Measurements from ENCODE around the gene RASD1. TPM values are rescaled to one million over a fixed set of nuclear protein-coding genes. Genes with fewer than 3 reads are reported as not detected.

Gene RASD1
- total RNA-seq, 4 donors from 2014 or later = 1.1 to 8.4 (median 4.3) TPM

GRCh38 chr17:17480593-17481148 lies 15.5 kb downstream of the RASD1 start:
- H3K27me3 ChIP-seq = no peaks in the 10 kb centered on the region
- no peak overlapping the region for H3K4me3 ChIP-seq
- H3K36me3 ChIP-seq = peaks cover 0 to 51% (median 0%) of the 10 kb centered on the region in 3 donors
- WGBS, 2 donors = 59 to 60% methylated on average over 6 of the region's 6 CpGs
- no peak for DNase-seq
- no peak overlapping the region for H3K27ac ChIP-seq
- intact Hi-C loops (cut with DNase I) = no loop called here
- peaks cover 0 to 52% (median 20%) of the 10 kb centered on the region in 3 donors for H3K4me1 ChIP-seq
- H3K9me3 ChIP-seq = no peaks in the 10 kb centered on the region
- TF ChIP-seq CTCF (IDR thresholded peaks at IDR 0.05) (no peak), POLR2A (IDR thresholded peaks at IDR 0.05) (no peak)

GRCh38 chr17:17479209-17479608 lies 17.0 kb downstream of the RASD1 start:
- intact Hi-C loops (cut with DNase I) = no loop called here
- H3K36me3 ChIP-seq = peaks cover 0 to 36% (median 0%) of the 10 kb centered on the region in 3 donors
- peaks cover 0 to 51% (median 20%) of the 10 kb centered on the region in 3 donors for H3K4me1 ChIP-seq
- no peaks in the 10 kb centered on the region for H3K27me3 ChIP-seq
- no peak for DNase-seq
- H3K4me3 ChIP-seq = no peak overlapping the region
- no peaks in the 10 kb centered on the region for H3K9me3 ChIP-seq
- WGBS, 2 donors = 92 to 95% methylated on average over 3 of the region's 3 CpGs
- no peak for TF ChIP-seq CTCF (IDR thresholded peaks at IDR 0.05)
- no peak overlapping the region for H3K27ac ChIP-seq

GRCh38 chr17:17476865-17477467 lies 19.2 kb downstream of the RASD1 start, which contains the start of gene MED9:
MED9 (plus strand) TSS chr17:17477000; CDS start chr17:17477042, 42 bp downstream.
- WGBS, 2 donors = 1 to 2% methylated on average over 11 to 30 of the region's 47 CpGs
- TF ChIP-seq CTCF (IDR thresholded peaks at IDR 0.05) (no peak), POLR2A (IDR thresholded peaks at IDR 0.05) (peak in 2 of 4 donors; percentile 33 to 59)
- H3K27ac ChIP-seq = peak within 1 kb of the TSS; percentile 94 to 97 (median 96)
- no peaks in the 10 kb centered on the region for H3K9me3 ChIP-seq
- H3K4me1 ChIP-seq = peaks cover 0 to 50% (median 20%) of the 10 kb centered on the region in 3 donors
- H3K4me3 ChIP-seq = peak within 1 kb of the TSS; percentile 86 to 99 (median 90)
- intact Hi-C loops (cut with DNase I) = no loop called here
- peak; percentile 59 for DNase-seq
- no peaks in the 10 kb centered on the region for H3K27me3 ChIP-seq
- peaks cover 0 to 23% (median 0%) of the 10 kb centered on the region in 3 donors for H3K36me3 ChIP-seq

GRCh38 chr17:17474341-17474740 lies 21.9 kb downstream of the RASD1 start:
- DNase-seq = no peak
- Histone ChIP-seq H3K27me3 (peaks cover 0 to 17% (median 0%) of the 10 kb centered on the region in 4 donors), H3K36me3 (no peaks in the 10 kb centered on the region), H3K27ac (no peak overlapping the region), H3K4me1 (peaks cover 0 to 30% (median 17%) of the 10 kb centered on the region in 3 donors), H3K4me3 (no peak overlapping the region), H3K9me3 (no peaks in the 10 kb centered on the region)
- no peak for TF ChIP-seq CTCF (IDR thresholded peaks at IDR 0.05)
- TF ChIP-seq POLR2A (IDR thresholded peaks at IDR 0.05) = no peak
- 68 to 70% methylated on average over 5 to 7 of the region's 7 CpGs for WGBS, 2 donors
- intact Hi-C loops (cut with DNase I) = no loop called here

GRCh38 chr17:17472333-17472920 lies 23.8 kb downstream of the RASD1 start:
- no peak overlapping the region for H3K4me3 ChIP-seq
- no peak for TF ChIP-seq CTCF (IDR thresholded peaks at IDR 0.05)
- no peak for TF ChIP-seq POLR2A (IDR thresholded peaks at IDR 0.05)
- 25 to 29% methylated on average over 8 of the region's 8 CpGs for WGBS, 2 donors
- no peaks in the 10 kb centered on the region for H3K9me3 ChIP-seq
- peaks cover 0 to 10% (median under 1%) of the 10 kb centered on the region in 3 donors for H3K4me1 ChIP-seq
- DNase-seq = no peak
- peaks cover 0 to 32% (median 0%) of the 10 kb centered on the region in 4 donors for H3K27me3 ChIP-seq
- peak overlapping the region in 1 of 4 donors; percentile 26 for H3K27ac ChIP-seq
- intact Hi-C loops (cut with DNase I) = no loop called here
- no peaks in the 10 kb centered on the region for H3K36me3 ChIP-seq
